NOMO-1 treated with DMSO at 0.1 percent for 48 hours (cell line): Measurements from ENCODE around the gene GMFB.
A peak's percentile ranks its signal among the peaks of the same experiment; 100 is the strongest.
"Not testable (repeated sequence)": the region's sequence is repeated elsewhere in the genome, so short reads cannot be mapped to it uniquely, and the experiment has no call there.

Source experiments
- DNase-seq: peaks from one replicate; lab custom pipeline; 2025; ENCODE audit not compliant: unreplicated experiment; lab: John Stamatoyannopoulos, UW

GMFB gene

DNA sequence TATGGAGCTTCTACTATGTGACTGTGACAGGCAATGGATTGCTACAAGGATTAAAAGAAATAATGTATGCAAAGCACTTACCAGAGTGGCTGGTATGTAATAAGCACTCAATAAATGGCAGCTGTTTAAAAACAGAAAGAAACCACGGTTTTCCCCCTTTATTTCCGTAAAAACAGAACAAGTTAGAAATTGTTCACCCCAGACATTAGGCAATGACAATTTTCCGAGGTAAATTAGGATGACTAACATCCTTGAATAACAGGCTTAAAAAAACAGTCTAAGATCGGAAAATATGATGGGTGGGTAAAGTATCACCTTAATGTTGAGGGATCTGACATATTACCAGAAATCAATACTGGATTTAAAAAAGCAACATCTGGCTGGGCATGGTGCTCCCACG is 26.7 kb downstream of the GMFB start:
- DNase-seq, result peak; percentile 49

GRCh38 chr14:54459106-54459505 is 29.7 kb downstream of the GMFB start:
- no peak for DNase-seq

GRCh38 chr14:54458536-54458935 is 30.2 kb downstream of the GMFB start:
- DNase-seq, result not testable (repeated sequence)

- DNase-seq, result no peak
Observed at GRCh38 chr14:54457609-54457996, 31.2 kb downstream of the GMFB start.

GRCh38 chr14:54456820-54457608 is 31.8 kb downstream of the GMFB start:
- DNase-seq, result not testable (repeated sequence)

DNA sequence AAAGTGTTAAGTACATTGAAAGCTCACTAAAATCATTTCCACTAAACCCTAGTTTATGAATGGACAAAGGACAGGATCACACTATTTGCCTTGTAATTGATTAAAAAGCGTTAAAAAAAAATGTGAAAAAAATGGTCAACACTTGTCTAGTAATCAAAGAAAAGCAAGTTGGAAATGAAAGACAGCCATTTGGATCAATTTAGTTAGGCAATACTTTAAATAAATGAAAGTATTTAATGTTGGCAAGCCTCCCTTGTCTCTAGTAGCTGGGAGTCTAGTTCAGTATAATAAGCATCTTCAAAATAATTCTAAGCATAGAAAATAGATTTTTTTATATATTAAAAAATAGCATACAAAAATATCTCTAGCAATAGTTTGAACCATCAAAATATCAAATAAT is 33.4 kb downstream of the GMFB start:
- DNase-seq, result no peak

DNA sequence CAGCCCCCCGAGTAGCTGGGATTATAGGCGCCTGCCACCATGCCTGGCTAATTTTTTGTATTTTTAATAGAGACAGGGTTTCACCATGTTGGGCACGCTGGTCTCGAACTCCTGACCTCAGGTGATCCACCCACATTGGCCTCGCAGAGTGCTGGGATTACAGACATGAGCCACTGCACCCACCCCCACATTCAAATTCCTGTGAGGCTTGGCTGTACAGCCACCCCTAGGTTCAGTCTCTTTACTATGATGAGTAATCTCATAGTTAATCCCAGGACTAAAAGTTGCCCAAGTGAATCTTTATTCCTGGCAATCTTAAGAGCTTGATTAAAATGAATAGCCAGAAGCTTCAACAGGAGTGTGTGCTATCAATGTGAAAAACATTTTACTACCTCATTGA is 34.8 kb downstream of the GMFB start:
- not testable (repeated sequence) for DNase-seq

GRCh38 chr14:54453252-54453651 is 35.5 kb downstream of the GMFB start:
- no peak for DNase-seq

DNA sequence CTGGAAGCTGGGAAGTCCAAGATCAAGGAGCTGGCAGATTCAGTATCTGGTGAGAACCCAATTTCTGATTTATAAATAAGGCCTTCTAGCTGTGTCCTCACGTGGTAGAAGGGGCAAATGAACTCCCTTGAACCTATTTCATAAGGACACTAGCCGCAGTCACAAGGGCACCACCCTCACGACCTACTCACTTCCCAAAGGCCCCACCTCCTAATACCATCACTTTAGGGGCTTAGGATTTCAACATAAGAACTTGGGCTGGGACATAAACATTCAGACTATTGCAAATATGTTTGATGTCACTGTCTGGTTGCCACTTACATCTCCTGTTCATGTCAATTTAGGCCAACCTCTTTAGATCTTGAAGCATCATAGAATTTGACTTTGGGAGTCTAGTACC is 36.8 kb downstream of the GMFB start:
- DNase-seq, result no peak

DNA sequence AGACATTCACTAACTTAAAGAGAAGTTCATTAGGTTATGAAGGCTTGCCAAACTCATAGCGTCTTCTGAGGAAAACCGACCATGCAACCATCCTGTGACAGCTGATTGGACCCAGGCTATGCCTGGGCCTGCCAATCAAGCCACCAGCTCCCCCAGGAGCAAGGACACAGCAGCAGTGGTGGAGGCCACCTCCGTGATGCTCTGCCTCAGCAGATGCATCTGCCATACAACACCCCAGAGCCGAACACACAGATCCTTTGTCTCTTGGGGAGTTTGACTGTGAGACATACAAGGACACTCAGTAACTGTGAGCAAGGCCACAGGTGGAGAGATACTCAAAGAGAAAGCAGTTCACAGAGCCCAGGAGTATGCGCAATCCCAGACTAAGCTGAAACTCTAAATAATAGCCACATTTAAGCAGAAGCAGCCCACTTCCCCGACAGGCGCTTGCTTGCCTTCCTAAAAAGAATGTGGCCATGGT is 37.6 kb downstream of the GMFB start:
- no peak for DNase-seq

- peak; percentile 96 for DNase-seq
Observed at GRCh38 chr14:54450535-54450934, 38.2 kb downstream of the GMFB start.

DNA sequence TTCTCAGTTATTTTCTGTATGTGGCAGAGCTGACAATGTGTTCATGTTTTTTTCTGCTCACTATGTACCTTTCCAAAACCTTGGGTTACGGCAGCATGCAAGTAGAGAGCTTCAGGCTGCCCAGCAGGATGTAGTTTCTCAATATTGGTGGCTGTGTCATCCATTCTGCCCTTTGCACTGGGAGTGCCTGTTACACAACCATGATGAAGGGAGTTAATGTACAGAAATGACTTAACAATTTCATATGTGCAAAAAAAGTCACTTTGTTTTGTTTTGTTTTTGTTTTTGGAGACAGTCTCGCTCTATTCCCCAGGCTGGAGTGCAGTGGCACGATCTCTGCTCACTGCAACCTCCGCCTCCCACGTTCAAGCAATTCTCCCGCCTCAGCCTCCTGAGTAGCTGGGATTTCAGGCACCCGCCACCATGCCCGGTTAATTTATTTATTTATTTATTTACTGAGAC is 41.5 kb downstream of the GMFB start:
- peak; percentile 92 for DNase-seq

GRCh38 chr14:54446161-54446693 is 42.6 kb downstream of the GMFB start:
- DNase-seq, result peak; percentile 15

- no peak for DNase-seq
Observed at GRCh38 chr14:54444681-54445080, 44.1 kb downstream of the GMFB start.

GRCh38 chr14:54443981-54444380 is 44.8 kb downstream of the GMFB start:
- no peak for DNase-seq

GRCh38 chr14:54442961-54443360 is 45.8 kb downstream of the GMFB start:
- not testable (repeated sequence) for DNase-seq

DNA sequence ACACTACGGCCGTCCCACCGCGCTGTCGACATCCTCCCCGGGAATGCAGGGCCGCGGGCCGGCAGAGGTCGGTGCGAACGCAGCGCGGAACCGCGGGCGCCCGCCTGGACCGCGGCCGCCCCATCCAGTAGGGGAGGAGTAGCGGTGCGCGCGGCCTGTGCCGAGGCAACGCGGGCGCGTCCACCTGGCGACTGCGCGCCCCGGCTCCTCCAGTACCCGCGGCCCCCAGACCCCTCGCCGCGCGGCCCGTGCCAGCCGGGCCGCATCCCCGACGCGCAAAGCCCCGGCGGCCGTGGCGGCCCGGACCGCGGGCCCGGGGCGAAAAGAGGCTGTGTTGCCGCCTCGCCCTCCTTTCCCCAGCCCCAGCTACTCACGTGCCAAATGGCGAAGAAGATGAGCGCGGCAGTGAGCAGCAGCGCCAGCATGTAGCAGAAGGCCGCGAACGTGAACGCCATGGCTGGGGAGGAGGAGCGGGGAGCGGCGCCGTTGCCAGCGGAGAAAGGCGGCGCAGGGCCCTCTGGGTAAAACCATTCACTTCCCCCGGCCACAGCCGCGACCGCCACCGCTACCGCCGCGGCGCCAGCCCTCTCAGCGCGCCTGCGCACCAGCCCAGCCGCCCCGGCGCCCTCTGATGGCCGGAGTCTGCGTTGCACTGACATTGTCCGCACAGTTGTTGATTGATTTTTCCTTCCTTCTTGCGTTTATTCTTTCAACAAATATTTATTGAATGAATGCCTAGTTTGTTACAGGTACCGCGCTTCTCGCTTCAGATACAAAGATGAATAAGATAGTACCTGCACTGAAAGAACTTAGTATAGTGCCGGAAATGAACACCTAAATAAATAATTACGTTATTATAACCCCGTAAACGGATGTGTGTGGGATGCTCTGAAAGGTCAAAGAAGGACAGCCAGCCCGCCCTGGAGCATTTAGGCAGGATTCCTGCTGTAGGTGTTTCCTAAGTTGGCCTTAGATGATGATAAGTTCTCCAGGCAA is 47.6 kb downstream of the GMFB start, which contains the start of gene CNIH1:
CNIH1 (minus strand) TSS at position 502 of the 996 bp plus-strand sequence; CDS start at position 455, 47 bp downstream.
- DNase-seq, result peak; percentile 88

DNA sequence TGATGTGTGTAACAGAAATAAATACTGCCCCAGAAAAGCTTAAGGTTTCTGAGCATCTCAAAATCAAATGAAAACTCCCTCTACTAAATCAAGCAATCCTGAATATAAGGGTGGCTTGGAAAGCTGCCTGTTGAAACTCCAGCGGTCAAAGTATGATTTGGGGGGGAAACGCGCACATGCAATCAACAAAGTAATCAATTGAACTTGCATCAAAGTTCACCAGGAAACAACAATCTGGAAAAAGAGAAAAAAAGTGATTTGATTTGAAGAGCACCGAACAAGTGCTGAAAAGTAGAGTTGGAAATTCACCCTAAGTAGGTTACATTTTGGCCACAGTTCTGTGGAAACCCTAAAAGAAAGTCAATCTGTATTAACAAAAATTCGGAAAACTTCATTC is 48.3 kb downstream of the GMFB start:
- DNase-seq, result no peak

- no peak for DNase-seq
Observed at GRCh38 chr14:54440037-54440436, 48.7 kb downstream of the GMFB start.

DNA sequence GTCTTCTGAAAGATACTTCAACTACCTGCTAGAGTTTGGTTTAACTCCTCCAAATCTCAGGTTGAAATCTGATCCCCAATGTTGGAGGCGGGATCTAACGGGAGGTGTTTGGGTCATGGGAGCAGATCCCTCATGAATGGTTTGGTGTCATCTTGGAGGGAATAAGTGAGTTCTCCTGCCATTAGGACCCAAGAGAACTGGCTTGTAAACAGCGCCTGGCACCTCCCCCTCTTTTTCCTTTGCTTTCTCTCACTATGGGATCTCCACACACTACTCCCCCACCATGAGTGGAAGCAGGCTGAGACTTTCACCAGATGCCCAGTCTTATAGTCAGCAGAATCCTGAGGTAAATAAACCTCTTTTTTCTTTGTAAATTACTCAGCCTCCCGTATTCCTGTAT is 50.1 kb downstream of the GMFB start:
- DNase-seq, result no peak

GRCh38 chr14:54437954-54438353 is 50.8 kb downstream of the GMFB start:
- not testable (repeated sequence) for DNase-seq
